A172 (cell line): ENCODE results near the gene EPB41L1. TPM values are rescaled to one million over a fixed set of nuclear protein-coding genes. Genes with fewer than 3 reads are reported as not detected.

ENCODE experiments used
- DNase-seq: peaks from one replicate; pipeline ENCODE4 v3.0.0-alpha.2; 2015; ENCODE audit warnings: low spot score
- total RNA-seq: library from RNA; depleted of rRNA; stranded (reverse); fragments of >200 nt; shearing (Covaris generic); gene quantifications from 2 replicates; pipeline ENCODE4 v1.2.3, GENCODE V29; 2014

EPB41L1 gene
- total RNA-seq, 1 experiment from 2014 or later: 32.2 TPM

DNA sequence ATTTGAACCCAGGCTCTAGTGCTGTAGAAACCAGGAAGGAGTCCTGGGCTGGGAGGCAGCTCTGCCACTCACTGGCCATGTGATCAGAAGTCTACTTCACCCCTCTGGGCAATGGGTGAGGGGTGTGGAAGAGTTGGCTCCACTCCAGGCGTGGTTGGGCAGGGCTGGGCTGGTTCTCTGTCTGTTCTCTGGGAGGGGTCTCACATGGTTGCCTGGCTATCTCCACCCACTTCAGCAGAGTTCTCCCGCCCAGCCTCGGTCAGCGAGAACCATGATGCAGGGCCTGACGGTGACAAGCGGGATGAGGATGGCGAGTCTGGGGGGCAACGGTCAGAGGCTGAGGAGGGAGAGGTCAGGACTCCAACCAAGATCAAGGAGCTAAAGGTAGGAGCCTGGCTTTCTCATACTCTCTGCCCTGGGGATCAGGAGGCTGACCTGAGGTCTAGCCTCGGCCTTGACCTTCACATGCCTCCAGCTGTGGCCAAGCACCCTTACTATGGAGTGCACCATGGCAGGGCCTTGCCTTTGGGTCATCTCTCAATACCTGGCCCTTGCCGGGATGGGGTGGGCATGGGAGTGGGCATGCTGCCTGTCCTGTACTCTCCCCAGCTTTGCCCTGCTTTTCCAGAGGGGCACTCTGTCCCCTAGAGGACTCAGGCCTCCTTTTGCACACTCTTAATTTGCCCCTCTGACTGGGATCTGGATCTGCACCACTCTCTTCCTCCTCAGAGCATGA lies 39.6 kb downstream of the EPB41L1 start:
- DNase-seq: no peak

GRCh38 chr20:36196676-36197075 lies 42.1 kb downstream of the EPB41L1 start:
- DNase-seq: no peak

DNA sequence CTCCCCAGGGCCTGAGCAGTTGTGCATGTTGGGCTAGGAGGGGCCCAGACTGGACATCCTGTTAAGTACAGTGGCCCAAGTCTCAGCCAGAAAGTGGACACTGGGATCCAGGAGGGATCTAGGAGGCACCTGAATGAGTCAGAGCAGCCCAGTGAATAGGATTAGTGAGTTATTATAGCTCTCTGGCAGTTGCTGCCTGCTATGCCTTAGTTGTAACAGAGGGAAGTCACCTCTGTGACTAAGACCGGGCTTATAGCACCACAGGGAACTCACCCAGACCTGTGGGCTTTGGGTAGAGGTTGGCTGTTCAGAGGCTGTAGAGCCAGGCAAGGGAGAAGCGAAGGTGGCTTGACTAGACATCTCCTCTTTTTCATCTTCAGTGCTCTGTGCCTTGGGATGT lies 42.7 kb downstream of the EPB41L1 start:
- peak; percentile 22 for DNase-seq

- peak; percentile 77 for DNase-seq
Observed at GRCh38 chr20:36199345-36200257, 45.1 kb downstream of the EPB41L1 start.

DNA sequence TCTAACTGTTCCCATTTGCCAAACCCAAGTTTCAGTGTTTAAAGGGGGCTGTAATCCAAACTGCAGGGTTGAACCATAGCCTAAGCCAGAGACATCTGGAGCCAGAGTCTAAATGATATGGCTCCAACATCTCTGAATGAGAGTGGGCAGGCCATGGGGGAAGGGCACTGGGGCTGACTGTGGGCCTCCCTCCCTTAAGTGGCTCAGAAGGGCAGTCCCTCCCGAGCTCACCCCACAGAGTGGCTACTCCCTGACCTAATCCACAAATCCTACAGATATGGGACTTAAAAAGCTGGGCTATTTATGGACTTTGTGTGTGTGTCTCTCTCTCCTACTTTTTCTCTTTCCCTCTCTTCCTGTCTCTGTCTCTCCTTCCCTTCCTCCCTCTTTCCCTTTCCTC lies 45.9 kb downstream of the EPB41L1 start:
- no peak for DNase-seq

- DNase-seq: no peak
Observed at GRCh38 chr20:36201198-36201597, 46.7 kb downstream of the EPB41L1 start.

DNA sequence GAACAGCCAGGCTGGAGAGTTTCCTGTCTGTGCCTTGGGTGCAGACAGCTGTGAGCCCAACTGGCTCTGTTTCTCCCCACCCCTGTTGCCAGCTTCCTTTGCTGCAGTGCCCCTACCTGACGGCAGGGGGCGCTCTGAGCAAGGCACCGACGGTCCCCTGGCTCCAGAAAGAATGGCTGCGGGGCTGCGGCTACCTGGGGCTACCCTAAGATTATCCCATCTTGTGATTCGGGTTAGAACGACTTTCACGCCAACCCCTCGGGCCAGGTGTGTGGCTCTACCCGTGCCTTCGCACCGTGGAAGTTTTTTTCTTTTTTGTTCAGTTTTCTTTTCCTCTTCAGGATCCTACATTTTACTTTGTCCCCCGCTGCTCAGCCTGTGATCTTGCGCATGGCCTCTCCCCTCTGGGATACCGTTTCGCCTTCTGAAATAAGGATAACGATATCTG lies 48.4 kb downstream of the EPB41L1 start:
- DNase-seq: peak; percentile 57

- no peak for DNase-seq
Observed at GRCh38 chr20:36203861-36204260, 49.3 kb downstream of the EPB41L1 start.

GRCh38 chr20:36205026-36205425 lies 50.5 kb downstream of the EPB41L1 start:
- no peak for DNase-seq

DNA sequence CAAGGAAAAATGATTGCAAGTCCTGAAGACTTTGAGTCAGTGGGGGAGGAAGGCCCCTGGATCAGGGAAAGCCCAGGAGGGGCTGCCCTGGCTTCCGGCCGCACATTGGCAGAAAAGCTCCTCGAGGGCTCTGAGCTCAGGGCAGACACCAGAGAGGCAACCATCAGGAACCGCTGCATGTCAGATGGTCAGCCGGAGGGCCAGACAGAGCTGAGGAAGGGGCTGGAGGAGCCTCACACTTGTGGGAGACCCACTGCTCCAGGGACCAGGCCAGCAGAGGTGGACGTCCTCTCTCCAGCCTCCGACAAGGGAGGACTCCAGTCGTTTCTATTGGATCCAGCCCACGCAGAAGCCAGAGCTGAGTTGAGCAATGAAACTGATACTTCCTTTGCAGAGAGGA lies 51.5 kb downstream of the EPB41L1 start:
- no peak for DNase-seq

GRCh38 chr20:36206641-36207040 lies 52.1 kb downstream of the EPB41L1 start:
- DNase-seq: no peak

DNA sequence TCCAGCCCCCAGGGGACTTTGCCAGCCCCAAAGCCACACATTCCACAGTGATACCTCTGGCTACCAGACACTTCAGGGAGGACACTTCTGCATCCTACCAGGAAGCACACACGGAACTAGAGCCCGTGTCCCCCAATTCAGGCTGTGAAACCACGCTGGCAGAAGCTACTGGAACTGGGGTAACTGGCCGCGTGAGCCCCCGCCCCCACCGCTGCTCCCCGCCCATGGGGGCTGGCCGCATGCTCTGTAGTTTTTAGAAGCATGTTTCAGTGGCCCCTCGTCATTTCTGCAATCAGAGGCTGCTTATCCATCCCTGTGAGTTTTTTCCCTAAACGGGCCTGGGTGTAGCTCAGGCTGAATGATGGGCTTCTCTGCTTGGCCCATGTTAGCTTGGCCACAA lies 53.1 kb downstream of the EPB41L1 start:
- no peak for DNase-seq

DNA sequence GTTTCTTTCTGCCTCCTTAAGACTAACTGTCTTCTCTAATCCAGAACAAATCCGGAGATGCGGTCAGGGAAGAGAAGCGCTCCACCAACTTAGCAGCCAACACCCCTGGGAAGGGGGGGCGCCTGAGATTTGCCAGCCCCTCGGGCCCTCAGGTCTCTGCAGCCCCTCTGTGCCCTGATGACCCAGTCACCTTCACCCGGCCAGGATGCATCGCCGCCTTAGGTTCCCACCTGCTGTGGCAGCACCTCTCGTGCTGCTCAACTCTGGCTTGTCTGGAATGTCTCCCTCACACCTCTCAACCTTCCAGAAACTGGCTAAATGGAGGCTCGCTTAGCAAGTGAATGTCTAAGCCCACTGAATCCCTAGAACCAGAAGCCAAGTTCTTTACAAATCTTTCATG lies 53.7 kb downstream of the EPB41L1 start:
- no peak for DNase-seq

GRCh38 chr20:36210436-36211021 lies 56.0 kb downstream of the EPB41L1 start:
- DNase-seq: no peak

DNA sequence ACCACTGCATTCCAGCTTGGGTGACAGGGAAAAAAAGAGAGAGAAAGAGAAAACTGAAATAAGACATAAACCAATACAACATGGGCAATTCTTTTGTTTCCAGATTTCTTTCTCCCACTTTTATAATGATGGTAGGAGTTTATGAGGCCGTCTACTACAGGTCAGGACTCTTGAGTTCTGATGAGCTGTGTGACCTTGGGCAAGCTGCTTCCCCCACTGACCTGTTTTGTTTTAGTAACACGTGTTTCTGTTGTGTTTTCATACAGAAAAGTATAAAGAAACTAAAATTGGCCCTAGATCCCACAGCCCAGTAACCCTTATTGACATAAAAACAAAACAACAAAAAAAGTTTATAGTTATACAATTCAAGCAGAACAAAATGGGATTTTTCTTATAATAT lies 58.8 kb downstream of the EPB41L1 start:
- DNase-seq: no peak

DNA sequence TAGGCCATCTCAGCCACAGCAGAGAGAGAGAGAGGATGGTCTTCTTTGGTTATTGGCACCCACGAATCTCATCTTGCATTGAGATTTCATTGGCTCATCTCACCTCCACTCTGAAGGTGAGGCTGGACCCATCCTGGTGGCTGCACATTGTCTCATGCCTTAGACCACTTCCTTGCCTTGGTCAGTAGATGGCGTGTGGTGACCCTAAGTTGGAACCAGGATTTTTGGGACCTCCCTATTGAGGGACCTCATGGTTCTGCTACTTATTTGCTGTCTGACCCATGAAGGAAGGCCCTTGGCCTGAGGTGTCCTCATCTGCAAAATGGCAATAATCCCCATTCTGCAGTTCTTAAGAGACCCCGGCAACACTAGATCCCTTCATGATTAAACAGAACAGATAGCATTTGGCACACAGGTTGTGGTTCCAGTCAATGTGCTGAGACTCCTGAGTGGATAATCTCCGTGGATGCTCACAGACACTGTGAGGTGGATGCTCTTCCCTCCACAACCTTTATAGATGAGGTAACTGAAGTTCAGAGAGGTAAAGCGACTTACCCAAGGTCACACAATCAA lies 60.2 kb downstream of the EPB41L1 start:
- peak; percentile 18 for DNase-seq

DNA sequence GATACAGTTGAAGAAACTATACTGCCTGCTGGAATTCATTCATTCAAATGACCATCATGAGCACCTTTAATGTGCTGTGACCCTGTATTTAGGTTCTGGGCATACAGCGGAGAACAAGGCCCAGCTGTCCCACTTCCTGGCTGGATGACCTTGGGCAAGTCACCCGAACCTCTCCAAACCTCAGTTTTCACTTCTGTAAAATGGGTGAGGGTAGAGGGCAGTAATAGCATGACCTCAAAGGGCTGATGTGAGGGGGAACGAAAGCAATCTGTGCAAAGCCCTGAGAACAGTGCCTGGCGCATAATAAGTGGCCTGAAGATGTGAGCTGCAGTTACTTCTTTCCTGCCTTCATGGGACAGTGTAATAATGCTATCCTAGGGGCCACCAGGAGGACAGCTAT lies 61.2 kb downstream of the EPB41L1 start:
- no peak for DNase-seq

DNA sequence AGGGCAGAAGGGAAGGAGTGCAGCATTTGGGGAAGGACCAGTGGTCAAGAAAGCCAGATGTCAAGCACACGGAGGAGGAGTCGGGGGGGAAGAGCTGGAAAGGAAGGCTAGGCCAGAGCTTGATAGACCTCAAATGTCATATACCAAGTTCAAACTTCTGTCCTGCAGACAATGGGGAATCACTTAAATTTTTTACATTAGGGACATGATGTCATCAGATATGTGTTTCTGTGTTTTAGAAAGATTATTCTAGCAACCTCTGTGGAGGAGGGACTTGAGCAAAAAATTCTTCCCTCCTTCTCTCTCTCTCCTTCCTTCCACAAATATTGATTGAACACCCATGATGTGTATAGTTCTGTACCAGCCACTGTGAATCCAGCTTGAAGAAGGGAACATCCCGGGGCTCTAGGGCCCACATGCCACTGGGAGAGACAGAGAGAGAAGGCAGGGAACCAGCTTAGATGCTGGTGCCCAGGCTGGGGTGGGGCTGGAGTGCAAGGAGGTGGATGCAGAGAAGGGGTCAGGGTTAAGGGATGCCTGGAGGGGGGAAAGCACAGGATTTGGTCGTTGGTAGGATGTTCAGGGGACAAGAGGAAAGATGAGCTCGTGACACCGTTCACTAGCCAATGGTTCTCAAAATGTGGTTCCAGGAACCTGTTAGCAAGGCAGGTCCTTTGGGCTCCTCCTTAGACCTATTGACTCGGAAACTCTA lies 61.9 kb downstream of the EPB41L1 start:
- no peak for DNase-seq

GRCh38 chr20:36217226-36217625 lies 62.7 kb downstream of the EPB41L1 start:
- no peak for DNase-seq

- DNase-seq: no peak
Observed at GRCh38 chr20:36218380-36219064, 64.0 kb downstream of the EPB41L1 start.

- DNase-seq: no peak
Observed at GRCh38 chr20:36219671-36220220, 65.2 kb downstream of the EPB41L1 start.
